ENCODE measurements around the gene PLAGL2.
"Not testable (repeated sequence)": the region's sequence is repeated elsewhere in the genome, so short reads cannot be mapped to it uniquely, and the experiment has no call there.

- not testable (repeated sequence) for TF ChIP-seq CTCF (conservative IDR thresholded peaks at IDR 0.05; ENCODE audit: low read length); EZH2phosphoT487 (IDR thresholded peaks at IDR 0.05; ENCODE audit: borderline replicate concordance, low read depth, low read length)
Observed at GRCh38 chr20:32196613-32197012, 10.9 kb downstream of the PLAGL2 start.
